GM23338 (cell line): ENCODE results near the gene KLK2. TPM values are rescaled to one million over a fixed set of nuclear protein-coding genes. Genes with fewer than 3 reads are reported as not detected.
A peak's percentile ranks its signal among the peaks of the same experiment; 100 is the strongest.

Experiments used
- ATAC-seq: fragments of 200-7000 bp; cut with Tn5 transposase; 3 replicates; pipeline ENCODE4 v1.9.1; 2020
- DNase-seq: peaks from one replicate; pipeline ENCODE4 v3.0.0-alpha.2; 2015; ENCODE audit warnings: low spot score
- H2AFZ ChIP-seq: fragments of 200-600 bp; sonication (generic); 2 replicates; pipeline ENCODE4 v1.8.0; 2016; ENCODE audit warnings: antibody characterized with exemption, mild to moderate bottlenecking, moderate library complexity
- H3F3A ChIP-seq: fragments of 200-600 bp; sonication (generic); replicated peaks from 2 replicates; pipeline ENCODE4 v1.8.0; 2017; ENCODE audit warnings: antibody characterized with exemption, mixed run types, low read depth
- H3K27ac ChIP-seq: fragments of 200-600 bp; sonication (generic); 2 replicates; pipeline ENCODE4 v1.6.1; 2016; ENCODE audit warnings: low read depth
- H3K27me3 ChIP-seq: fragments of 200-600 bp; sonication (generic); 2 replicates; pipeline ENCODE4 v1.8.0; 2016; ENCODE audit warnings: mild to moderate bottlenecking, mixed run types, moderate library complexity; ENCODE audit not compliant: insufficient read depth
- H3K36me3 ChIP-seq: fragments of 200-600 bp; sonication (generic); 2 replicates; pipeline ENCODE4 v1.8.0; 2016; ENCODE audit warnings: mild to moderate bottlenecking; ENCODE audit not compliant: insufficient read depth
- H3K4me1 ChIP-seq: fragments of 200-600 bp; sonication (generic); 2 replicates; pipeline ENCODE4 v1.8.0; 2016; ENCODE audit warnings: mild to moderate bottlenecking, moderate library complexity; ENCODE audit not compliant: insufficient read depth
- H3K4me2 ChIP-seq: fragments of 200-600 bp; sonication (generic); 2 replicates; pipeline ENCODE4 v1.7.1; 2017; ENCODE audit warnings: mixed run types
- H3K4me3 ChIP-seq: fragments of 200-600 bp; sonication (generic); 2 replicates; pipeline ENCODE4 v1.6.1; 2016; ENCODE audit warnings: mixed run types
- H3K79me2 ChIP-seq: fragments of 200-600 bp; sonication (generic); replicated peaks from 2 replicates; pipeline ENCODE4 v1.8.0; 2017; ENCODE audit warnings: mild to moderate bottlenecking; ENCODE audit not compliant: insufficient read depth
- H3K9me2 ChIP-seq: fragments of 200-600 bp; sonication (generic); 2 replicates; pipeline ENCODE4 v1.8.0; 2017; ENCODE audit not compliant: insufficient read depth
- H4K20me1 ChIP-seq: fragments of 200-600 bp; sonication (generic); replicated peaks from 2 replicates; pipeline ENCODE4 v1.8.0; 2017; ENCODE audit warnings: mild to moderate bottlenecking; ENCODE audit not compliant: insufficient read depth
- H3K27ac Mint-ChIP-seq: 2 replicates; pipeline ENCODE4 v1.8.0; 2020; ENCODE audit warnings: inconsistent platforms, mild to moderate bottlenecking, moderate library complexity, mixed read lengths
- H3K27me3 Mint-ChIP-seq: 3 replicates; pipeline ENCODE4 v1.8.0; 2022; ENCODE audit warnings: low read depth, mild to moderate bottlenecking, moderate library complexity, mixed read lengths, inconsistent platforms; ENCODE audit not compliant: insufficient read depth, poor library complexity
- H3K36me3 Mint-ChIP-seq: 3 replicates; pipeline ENCODE4 v1.8.0; 2021; ENCODE audit warnings: low read depth, mild to moderate bottlenecking, inconsistent platforms, moderate library complexity, mixed read lengths
- H3K4me1 Mint-ChIP-seq: 3 replicates; pipeline ENCODE4 v1.8.0; 2020; ENCODE audit warnings: mild to moderate bottlenecking, inconsistent platforms, mixed read lengths
- H3K4me3 Mint-ChIP-seq: 3 replicates; pipeline ENCODE4 v1.8.0; 2021; ENCODE audit warnings: moderate library complexity, mild to moderate bottlenecking, inconsistent platforms, mixed read lengths
- H3K9me3 Mint-ChIP-seq: 3 replicates; pipeline ENCODE4 v1.8.0; 2020; ENCODE audit warnings: moderate library complexity, mild to moderate bottlenecking, inconsistent platforms, mixed read lengths
- EZH2 ChIP-seq: fragments of 200-600 bp; sonication (generic); IDR thresholded peaks from one replicate; pipeline ENCODE4 v1.8.0; 2017; ENCODE audit warnings: antibody characterized with exemption, mild to moderate bottlenecking, low read depth; ENCODE audit not compliant: unreplicated experiment
- EZH2phosphoT487 ChIP-seq: fragments of 200-600 bp; sonication (generic); IDR thresholded peaks from one replicate; pipeline ENCODE4 v1.8.1; 2018; ENCODE audit warnings: antibody characterized with exemption; ENCODE audit not compliant: unreplicated experiment
- JUNB ChIP-seq: IDR thresholded peaks from one replicate; pipeline ENCODE4 v1.6.1; 2016; ENCODE audit warnings: antibody characterized with exemption; ENCODE audit not compliant: unreplicated experiment
- ZNF114 ChIP-seq: fragments of 250-450 bp; sonication (Bioruptor Pico); IDR thresholded peaks from 2 replicates; pipeline ENCODE4 v1.5.0; 2020; ENCODE audit warnings: mild to moderate bottlenecking, moderate library complexity
- polyA plus RNA-seq: library from polyadenylated mRNA; unstranded; fragments of >200 nt; fragmentation: Nextera tagmentation; extraction: Ambion mirVana; gene quantifications from 2 replicates; pipeline ENCODE4 v1.2.1, GENCODE V29; 2016
- total RNA-seq: library from RNA; depleted of rRNA; stranded (reverse); fragments of >200 nt; shearing (Covaris generic); gene quantifications from 2 replicates; pipeline ENCODE4 v1.2.3, GENCODE V29; 2014
- TF ChIP-seq, protein P1 (sequence below), 2 experiments: fragments of 200-600 bp in 1 of 2; sonication (generic) in 1 of 2; conservative IDR thresholded peaks; 2 replicates each; pipeline versions ENCODE4 v1.5.1 to v1.6.1; 2016 to 2017; ENCODE audit warnings: antibody characterized with exemption in 2 of 2, low read depth in 2 of 2, mild to moderate bottlenecking in 2 of 2, moderate library complexity in 1 of 2
- TF ChIP-seq, protein P2 (sequence below): IDR thresholded peaks from one replicate; pipeline ENCODE4 v1.6.1; 2018; ENCODE audit warnings: antibody characterized with exemption; ENCODE audit not compliant: unreplicated experiment
- TF ChIP-seq, protein P3 (sequence below): IDR thresholded peaks from 2 replicates; pipeline ENCODE4 v1.6.1; 2016; ENCODE audit warnings: antibody characterized with exemption

The KLK2 gene
- total and polyA plus RNA-seq, 2 experiments from 2014 or later = 0.18 to 0.69 TPM

DNA sequence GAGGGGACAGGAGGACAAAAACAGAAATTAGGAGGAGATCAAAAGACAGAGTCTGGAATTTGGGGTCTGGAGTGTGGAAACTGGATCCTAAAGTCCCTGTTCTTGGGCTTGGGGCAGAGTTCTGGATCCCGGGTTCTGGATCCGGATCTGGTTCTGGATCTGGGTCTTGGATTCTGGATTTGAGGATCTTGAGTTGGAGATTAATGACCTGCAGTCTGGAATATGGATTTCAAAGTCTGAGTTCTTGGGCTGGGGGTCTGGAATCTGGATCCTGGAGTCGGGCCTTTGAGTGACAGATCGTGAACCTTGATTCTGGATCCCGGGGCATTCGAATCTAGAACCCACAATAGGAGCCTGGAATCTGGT is 39.5 kb upstream of the KLK2 start:
- Histone ChIP-seq H2AFZ (no peak overlapping the region), H3K4me2 (no peak overlapping the region), H3K4me3 (no peak overlapping the region), H3K36me3 (no peaks in the 10 kb centered on the region), H3K27ac (no peak overlapping the region), H4K20me1 (no peaks in the 10 kb centered on the region), H3K4me1 (peaks cover 9% of the 10 kb centered on the region), H3K27me3 (peaks cover 28% of the 10 kb centered on the region), H3K9me2 (0 out of 2 replicates have a peak, but pooled peaks cover 2% of the 10 kb centered on the region), H3K79me2 (no peaks in the 10 kb centered on the region), H3F3A (0 out of 2 replicates have a peak, but pooled peaks cover 3% of the 10 kb centered on the region)
- TF ChIP-seq EZH2phosphoT487 = no peak
- TF ChIP-seq, protein P1, sequence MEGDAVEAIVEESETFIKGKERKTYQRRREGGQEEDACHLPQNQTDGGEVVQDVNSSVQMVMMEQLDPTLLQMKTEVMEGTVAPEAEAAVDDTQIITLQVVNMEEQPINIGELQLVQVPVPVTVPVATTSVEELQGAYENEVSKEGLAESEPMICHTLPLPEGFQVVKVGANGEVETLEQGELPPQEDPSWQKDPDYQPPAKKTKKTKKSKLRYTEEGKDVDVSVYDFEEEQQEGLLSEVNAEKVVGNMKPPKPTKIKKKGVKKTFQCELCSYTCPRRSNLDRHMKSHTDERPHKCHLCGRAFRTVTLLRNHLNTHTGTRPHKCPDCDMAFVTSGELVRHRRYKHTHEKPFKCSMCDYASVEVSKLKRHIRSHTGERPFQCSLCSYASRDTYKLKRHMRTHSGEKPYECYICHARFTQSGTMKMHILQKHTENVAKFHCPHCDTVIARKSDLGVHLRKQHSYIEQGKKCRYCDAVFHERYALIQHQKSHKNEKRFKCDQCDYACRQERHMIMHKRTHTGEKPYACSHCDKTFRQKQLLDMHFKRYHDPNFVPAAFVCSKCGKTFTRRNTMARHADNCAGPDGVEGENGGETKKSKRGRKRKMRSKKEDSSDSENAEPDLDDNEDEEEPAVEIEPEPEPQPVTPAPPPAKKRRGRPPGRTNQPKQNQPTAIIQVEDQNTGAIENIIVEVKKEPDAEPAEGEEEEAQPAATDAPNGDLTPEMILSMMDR (conservative IDR thresholded peaks at IDR 0.05; ENCODE audit: low read depth in 2 of 2) = no peak
- no peak for TF ChIP-seq EZH2
- TF ChIP-seq, protein P2, sequence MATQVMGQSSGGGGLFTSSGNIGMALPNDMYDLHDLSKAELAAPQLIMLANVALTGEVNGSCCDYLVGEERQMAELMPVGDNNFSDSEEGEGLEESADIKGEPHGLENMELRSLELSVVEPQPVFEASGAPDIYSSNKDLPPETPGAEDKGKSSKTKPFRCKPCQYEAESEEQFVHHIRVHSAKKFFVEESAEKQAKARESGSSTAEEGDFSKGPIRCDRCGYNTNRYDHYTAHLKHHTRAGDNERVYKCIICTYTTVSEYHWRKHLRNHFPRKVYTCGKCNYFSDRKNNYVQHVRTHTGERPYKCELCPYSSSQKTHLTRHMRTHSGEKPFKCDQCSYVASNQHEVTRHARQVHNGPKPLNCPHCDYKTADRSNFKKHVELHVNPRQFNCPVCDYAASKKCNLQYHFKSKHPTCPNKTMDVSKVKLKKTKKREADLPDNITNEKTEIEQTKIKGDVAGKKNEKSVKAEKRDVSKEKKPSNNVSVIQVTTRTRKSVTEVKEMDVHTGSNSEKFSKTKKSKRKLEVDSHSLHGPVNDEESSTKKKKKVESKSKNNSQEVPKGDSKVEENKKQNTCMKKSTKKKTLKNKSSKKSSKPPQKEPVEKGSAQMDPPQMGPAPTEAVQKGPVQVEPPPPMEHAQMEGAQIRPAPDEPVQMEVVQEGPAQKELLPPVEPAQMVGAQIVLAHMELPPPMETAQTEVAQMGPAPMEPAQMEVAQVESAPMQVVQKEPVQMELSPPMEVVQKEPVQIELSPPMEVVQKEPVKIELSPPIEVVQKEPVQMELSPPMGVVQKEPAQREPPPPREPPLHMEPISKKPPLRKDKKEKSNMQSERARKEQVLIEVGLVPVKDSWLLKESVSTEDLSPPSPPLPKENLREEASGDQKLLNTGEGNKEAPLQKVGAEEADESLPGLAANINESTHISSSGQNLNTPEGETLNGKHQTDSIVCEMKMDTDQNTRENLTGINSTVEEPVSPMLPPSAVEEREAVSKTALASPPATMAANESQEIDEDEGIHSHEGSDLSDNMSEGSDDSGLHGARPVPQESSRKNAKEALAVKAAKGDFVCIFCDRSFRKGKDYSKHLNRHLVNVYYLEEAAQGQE = no peak
- no peak for TF ChIP-seq ZNF114 (CRISPR knock-in tag)
- no peak for TF ChIP-seq JUNB
- no peak for ATAC-seq
- Mint-ChIP-seq H3K9me3 (peaks cover 2% of the 10 kb centered on the region; the same call in 1 of the 3 replicates), H3K27me3 (peaks cover 29% of the 10 kb centered on the region), H3K36me3 (no peaks in the 10 kb centered on the region; the same call in 2 of the 3 replicates), H3K4me3 (no peak overlapping the region), H3K4me1 (peaks cover 7% of the 10 kb centered on the region; the same call in 2 of the 3 replicates), H3K27ac (no peak overlapping the region)
- DNase-seq = no peak

DNA sequence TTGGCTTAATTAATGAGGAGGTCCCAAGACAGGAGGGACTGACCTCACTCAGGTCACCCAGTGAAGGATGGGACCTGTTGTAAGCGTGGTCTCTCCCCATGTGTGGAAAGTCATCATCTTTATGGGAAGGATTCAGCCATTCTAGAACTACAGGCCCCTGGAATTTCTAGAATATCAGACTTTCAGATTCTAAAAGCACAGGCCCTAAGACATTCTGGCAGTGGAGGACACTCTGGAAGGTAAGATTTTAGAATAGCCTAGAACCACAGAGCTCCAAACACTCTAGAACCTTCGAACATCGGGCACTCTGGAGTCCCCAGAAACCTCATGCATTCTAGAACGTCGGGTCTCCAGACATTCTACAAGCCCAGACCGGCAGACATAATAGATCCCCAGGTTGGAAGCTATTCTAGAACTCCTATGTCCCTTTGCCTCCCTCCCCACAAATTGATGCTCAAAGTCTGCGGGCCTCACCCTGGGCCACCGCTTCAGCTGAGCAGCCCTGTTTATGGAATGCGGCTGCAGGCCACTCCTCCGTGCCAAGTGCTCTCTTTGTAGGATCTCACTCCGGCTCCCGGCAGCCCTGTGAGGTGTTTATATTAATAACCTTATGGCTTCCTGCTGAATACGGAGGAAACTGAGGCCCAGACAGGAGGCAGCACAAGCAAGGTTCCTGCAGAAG is 38.0 kb upstream of the KLK2 start:
- H3K4me2 ChIP-seq = peak overlapping the region; percentile 85
- H3K36me3 ChIP-seq = no peaks in the 10 kb centered on the region
- H3F3A ChIP-seq = 0 out of 2 replicates have a peak, but pooled peaks cover 3% of the 10 kb centered on the region
- peak; percentile 53 for ATAC-seq
- 0 out of 2 replicates have a peak, but pooled peaks cover 2% of the 10 kb centered on the region for H3K9me2 ChIP-seq
- H2AFZ ChIP-seq = peak overlapping the region; percentile 95
- peaks cover 7% of the 10 kb centered on the region; the same call in 2 of the 3 replicates for H3K4me1 Mint-ChIP-seq
- H3K9me3 Mint-ChIP-seq = peaks cover 6% of the 10 kb centered on the region; the same call in 1 of the 3 replicates
- peak overlapping the region; percentile 84 for H3K4me3 Mint-ChIP-seq
- H3K4me1 ChIP-seq = peaks cover 9% of the 10 kb centered on the region
- no peak overlapping the region for H3K27ac Mint-ChIP-seq
- H4K20me1 ChIP-seq = no peaks in the 10 kb centered on the region
- no peak overlapping the region for H3K27ac ChIP-seq
- H3K36me3 Mint-ChIP-seq = no peaks in the 10 kb centered on the region; the same call in 2 of the 3 replicates
- H3K27me3 ChIP-seq = peaks cover 28% of the 10 kb centered on the region
- no peaks in the 10 kb centered on the region for H3K79me2 ChIP-seq
- DNase-seq = peak; percentile 47
- peaks cover 30% of the 10 kb centered on the region for H3K27me3 Mint-ChIP-seq
- peak overlapping the region; percentile 80 for H3K4me3 ChIP-seq
- TF ChIP-seq, protein P2 = no peak
- TF ChIP-seq, protein P3, sequence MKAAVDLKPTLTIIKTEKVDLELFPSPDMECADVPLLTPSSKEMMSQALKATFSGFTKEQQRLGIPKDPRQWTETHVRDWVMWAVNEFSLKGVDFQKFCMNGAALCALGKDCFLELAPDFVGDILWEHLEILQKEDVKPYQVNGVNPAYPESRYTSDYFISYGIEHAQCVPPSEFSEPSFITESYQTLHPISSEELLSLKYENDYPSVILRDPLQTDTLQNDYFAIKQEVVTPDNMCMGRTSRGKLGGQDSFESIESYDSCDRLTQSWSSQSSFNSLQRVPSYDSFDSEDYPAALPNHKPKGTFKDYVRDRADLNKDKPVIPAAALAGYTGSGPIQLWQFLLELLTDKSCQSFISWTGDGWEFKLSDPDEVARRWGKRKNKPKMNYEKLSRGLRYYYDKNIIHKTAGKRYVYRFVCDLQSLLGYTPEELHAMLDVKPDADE = no peak
